HG02938 (cell line): Measurements from ENCODE around the gene PRSS50.

Source experiments
- ATAC-seq: cut with Tn5 transposase; IDR thresholded peaks from one replicate; pipeline ENCODE4 v1.9.1; 2021; ENCODE audit warnings: mild to moderate bottlenecking, moderate library complexity; ENCODE audit not compliant: unreplicated experiment

The PRSS50 gene

DNA sequence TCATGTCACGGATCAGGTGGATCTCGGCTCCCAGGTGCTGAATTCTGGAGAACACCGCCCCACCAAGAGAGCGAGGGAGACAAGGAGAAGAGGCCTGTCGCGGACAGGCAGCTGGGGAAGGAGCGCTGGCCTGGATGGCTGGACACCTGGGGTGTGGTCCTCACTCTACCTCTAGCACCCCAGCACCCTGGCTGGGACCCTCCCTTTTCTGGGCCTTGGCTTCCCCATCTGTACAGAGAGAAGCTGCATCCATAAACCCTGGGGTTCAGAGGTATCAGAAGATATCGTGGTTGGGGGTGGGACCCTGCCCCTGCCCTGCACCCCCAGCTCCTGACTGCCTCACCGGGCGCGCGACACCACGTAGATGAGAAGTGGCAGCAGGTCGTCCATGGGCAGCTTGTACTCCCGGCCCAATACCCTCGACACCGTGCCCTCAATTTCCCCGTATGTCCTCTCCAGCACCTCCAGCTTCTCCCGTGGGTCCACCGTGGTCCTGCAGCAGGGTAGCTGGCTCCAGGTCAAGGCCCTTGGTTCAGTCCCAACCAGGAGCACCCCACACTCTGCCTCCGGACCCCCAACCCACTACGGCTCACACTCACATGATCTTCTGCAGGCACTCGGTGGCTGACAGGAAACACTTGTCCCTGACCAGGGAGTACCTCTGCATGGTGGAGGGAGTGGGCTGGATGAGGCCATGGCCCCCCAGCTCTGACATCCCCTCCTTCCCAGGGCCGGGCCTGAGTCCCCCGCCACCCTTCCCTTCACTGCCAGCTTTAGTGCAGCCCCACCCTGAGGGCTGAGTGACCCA lies 45.9 kb downstream of the PRSS50 start:
- ATAC-seq = no peak

- ATAC-seq = no peak
These were observed 46.7 kb downstream of the PRSS50 start for GRCh38 chr3:46670891-46671427.

- ATAC-seq = no peak
These were observed 47.4 kb downstream of the PRSS50 start for GRCh38 chr3:46670000-46670890.

- no peak for ATAC-seq
These were observed 48.3 kb downstream of the PRSS50 start for GRCh38 chr3:46669191-46669999.

GRCh38 chr3:46668591-46668990 lies 49.1 kb downstream of the PRSS50 start:
- no peak for ATAC-seq

- ATAC-seq = no peak
These were observed 49.6 kb downstream of the PRSS50 start for GRCh38 chr3:46668116-46668515.

DNA sequence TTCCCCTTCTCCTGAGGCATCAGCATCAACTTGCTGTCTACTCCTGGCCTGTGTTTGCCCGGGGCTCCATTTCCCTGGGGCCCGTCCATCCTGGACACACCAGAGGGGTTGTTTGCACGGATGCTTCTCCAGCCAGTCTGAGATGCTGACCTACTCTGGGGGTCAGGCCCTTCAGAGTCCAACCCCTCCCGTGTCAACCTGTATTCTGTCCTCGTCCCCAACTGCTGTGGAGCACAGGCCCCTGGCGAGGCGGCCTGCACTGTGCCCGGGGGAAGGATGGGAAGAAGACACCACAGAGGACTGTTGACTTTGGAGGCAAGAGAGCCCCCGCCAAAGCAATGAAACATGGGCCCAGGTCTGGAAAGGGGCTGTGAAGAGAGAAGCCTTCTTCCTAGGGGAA lies 50.0 kb downstream of the PRSS50 start:
- no peak for ATAC-seq

GRCh38 chr3:46667061-46667621 lies 50.5 kb downstream of the PRSS50 start:
- ATAC-seq = no peak

GRCh38 chr3:46666453-46666845 lies 51.2 kb downstream of the PRSS50 start:
- no peak for ATAC-seq

- ATAC-seq = no peak
These were observed 51.8 kb downstream of the PRSS50 start for GRCh38 chr3:46665763-46666452.

- ATAC-seq = no peak
These were observed 52.5 kb downstream of the PRSS50 start for GRCh38 chr3:46664971-46665762.

GRCh38 chr3:46664188-46664970 lies 53.3 kb downstream of the PRSS50 start:
- no peak for ATAC-seq

DNA sequence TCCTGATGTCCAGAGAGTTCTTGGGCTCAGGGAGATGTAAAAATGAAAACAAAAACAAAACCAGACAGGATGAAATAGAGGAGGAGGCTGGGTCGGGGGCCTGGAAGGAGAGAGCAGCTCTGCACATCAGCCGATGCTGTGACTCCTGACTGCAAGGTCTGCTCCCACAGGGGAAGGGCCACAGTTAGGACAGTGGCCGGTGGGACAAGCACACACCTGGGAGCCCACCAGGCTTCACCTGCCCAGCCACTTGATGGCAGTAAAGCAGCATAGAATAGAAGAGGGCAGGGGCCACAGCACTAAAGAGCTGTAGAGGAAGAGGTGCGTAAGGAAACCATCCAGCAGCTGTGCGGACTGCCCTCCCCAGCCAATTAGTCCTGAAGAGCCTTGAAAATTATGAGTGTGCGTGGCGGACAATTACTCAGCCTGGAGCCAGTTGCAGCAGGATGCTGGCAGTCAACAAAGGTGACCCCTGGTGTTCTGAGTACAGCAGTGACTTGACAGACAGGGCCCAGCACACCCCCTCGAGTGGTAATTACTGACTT lies 54.0 kb downstream of the PRSS50 start:
- ATAC-seq = no peak

DNA sequence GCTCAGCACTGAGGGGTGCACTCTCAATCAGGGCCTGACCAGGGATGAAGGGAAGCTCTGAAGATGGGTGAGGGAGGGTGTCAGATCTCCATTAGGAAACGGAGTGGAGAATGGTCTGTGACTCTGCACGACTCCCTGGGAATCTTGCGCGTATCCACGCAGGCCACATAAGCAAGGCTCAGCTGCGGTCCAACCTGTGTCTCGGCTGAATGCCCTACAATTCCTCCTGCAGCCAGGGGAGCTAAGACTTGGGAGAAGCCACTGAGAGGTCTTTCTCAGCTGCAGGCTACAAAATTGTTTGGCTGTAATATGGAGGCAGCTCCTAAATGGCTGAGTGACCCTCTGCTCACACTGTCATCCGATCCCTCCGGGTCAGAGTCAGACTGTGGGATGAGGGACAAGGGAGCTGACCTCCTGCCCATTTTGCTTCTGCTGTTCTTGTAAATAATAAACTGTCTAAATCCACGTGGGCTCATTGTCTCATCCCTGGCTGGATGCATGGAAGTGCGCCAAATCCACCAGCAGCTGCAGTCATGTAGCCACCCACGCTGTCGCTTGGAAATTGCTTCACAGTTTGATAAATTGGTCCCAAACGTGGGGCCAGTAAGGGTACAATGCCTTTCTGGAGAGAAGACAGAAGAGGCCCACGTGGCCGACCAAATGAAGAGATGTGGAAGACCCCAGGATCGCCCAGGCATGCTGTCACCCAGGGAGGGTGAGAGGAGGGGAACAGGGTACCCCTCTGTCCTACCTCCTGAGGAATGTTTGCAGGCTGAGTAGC lies 54.7 kb downstream of the PRSS50 start:
- ATAC-seq = no peak
